HEK293 (cell line): ENCODE data around the gene PRG3.

Experiments
- BCL11B ChIP-seq: fragments of 450-650 bp; formaldehyde crosslinking; IDR thresholded peaks from 2 replicates; pipeline ENCODE4 v1.5.1; 2016; ENCODE audit warnings: low read depth, missing biosample characterization, missing genetic modification characterization
- CTCF ChIP-seq: fragments of 450-650 bp; formaldehyde crosslinking; IDR thresholded peaks from 2 replicates; pipeline ENCODE4 v1.5.1; 2016; ENCODE audit warnings: missing biosample characterization, missing genetic modification characterization
- EGR2 ChIP-seq: fragments of 450-650 bp; formaldehyde crosslinking; IDR thresholded peaks from 2 replicates; pipeline ENCODE4 v1.5.1; 2016; ENCODE audit warnings: low read depth, missing biosample characterization, missing genetic modification characterization
- HOXD13 ChIP-seq: sonication (generic); formaldehyde crosslinking; IDR thresholded peaks from 2 replicates; pipeline ENCODE4 v1.8.0; 2022; ENCODE audit warnings: missing genetic modification reagents, borderline replicate concordance
- KLF10 ChIP-seq: fragments of 450-650 bp; IDR thresholded peaks from 2 replicates; pipeline ENCODE4 v1.5.1; 2018; ENCODE audit warnings: missing biosample characterization, mild to moderate bottlenecking, missing genetic modification characterization
- KLF8 ChIP-seq: fragments of 450-650 bp; formaldehyde crosslinking; IDR thresholded peaks from 2 replicates; pipeline ENCODE4 v1.5.1; 2016; ENCODE audit warnings: missing biosample characterization, missing genetic modification characterization
- SP2 ChIP-seq: fragments of 450-650 bp; formaldehyde crosslinking; IDR thresholded peaks from 2 replicates; pipeline ENCODE4 v1.5.1; 2016; ENCODE audit warnings: missing biosample characterization, missing genetic modification characterization
- SP3 ChIP-seq: fragments of 450-650 bp; formaldehyde crosslinking; IDR thresholded peaks from 2 replicates; pipeline ENCODE4 v1.5.1; 2016; ENCODE audit warnings: missing biosample characterization, missing genetic modification characterization
- ZBTB10 ChIP-seq: fragments of 450-650 bp; formaldehyde crosslinking; IDR thresholded peaks from 2 replicates; pipeline ENCODE4 v1.5.1; 2016; ENCODE audit warnings: missing biosample characterization, missing genetic modification characterization
- ZBTB11 ChIP-seq: fragments of 450-650 bp; formaldehyde crosslinking; conservative IDR thresholded peaks from 2 replicates; pipeline ENCODE4 v1.5.1; 2016; ENCODE audit warnings: low read depth, missing biosample characterization, missing genetic modification characterization
- ZBTB20 ChIP-seq: fragments of 450-650 bp; formaldehyde crosslinking; IDR thresholded peaks from 2 replicates; pipeline ENCODE4 v1.5.1; 2016; ENCODE audit warnings: missing biosample characterization, missing genetic modification characterization
- ZBTB21 ChIP-seq: fragments of 450-650 bp; formaldehyde crosslinking; IDR thresholded peaks from 2 replicates; pipeline ENCODE4 v1.5.1; 2017; ENCODE audit warnings: missing biosample characterization, missing genetic modification characterization
- ZBTB26 ChIP-seq: fragments of 450-650 bp; formaldehyde crosslinking; optimal IDR thresholded peaks from 2 replicates; pipeline ENCODE3; 2016; ENCODE audit warnings: missing biosample characterization, mild to moderate bottlenecking, missing genetic modification characterization
- ZNF169 ChIP-seq: fragments of 450-650 bp; formaldehyde crosslinking; IDR thresholded peaks from 2 replicates; pipeline ENCODE4 v1.5.1; 2016; ENCODE audit warnings: missing biosample characterization, missing genetic modification characterization
- ZNF341 ChIP-seq: fragments of 450-650 bp; formaldehyde crosslinking; IDR thresholded peaks from 2 replicates; pipeline ENCODE4; 2016; ENCODE audit warnings: low read depth, missing biosample characterization, missing genetic modification characterization
- ZNF423 ChIP-seq: fragments of 450-650 bp; formaldehyde crosslinking; IDR thresholded peaks from 2 replicates; pipeline ENCODE4 v1.5.1; 2016; ENCODE audit warnings: missing biosample characterization, missing genetic modification characterization
- ZNF433 ChIP-seq: fragments of 450-650 bp; formaldehyde crosslinking; IDR thresholded peaks from 2 replicates; pipeline ENCODE4 v1.5.1; 2016; ENCODE audit warnings: missing biosample characterization, missing genetic modification characterization, low read depth
- ZNF449 ChIP-seq: fragments of 450-650 bp; formaldehyde crosslinking; IDR thresholded peaks from 2 replicates; pipeline ENCODE4 v1.5.1; 2017; ENCODE audit warnings: missing biosample characterization, mild to moderate bottlenecking, missing genetic modification characterization, moderate library complexity
- ZNF521 ChIP-seq: fragments of 450-650 bp; formaldehyde crosslinking; IDR thresholded peaks from 2 replicates; pipeline ENCODE4 v1.5.1; 2017; ENCODE audit warnings: missing biosample characterization, mild to moderate bottlenecking, missing genetic modification characterization
- ZNF544 ChIP-seq: fragments of 450-650 bp; formaldehyde crosslinking; IDR thresholded peaks from 2 replicates; pipeline ENCODE4 v1.5.0; 2017; ENCODE audit warnings: missing biosample characterization, missing genetic modification characterization
- ZNF585B ChIP-seq: fragments of 450-650 bp; formaldehyde crosslinking; IDR thresholded peaks from 2 replicates; pipeline ENCODE4 v1.5.1; 2016; ENCODE audit warnings: missing biosample characterization, missing genetic modification characterization
- ZNF645 ChIP-seq: fragments of 450-650 bp; formaldehyde crosslinking; IDR thresholded peaks from 2 replicates; pipeline ENCODE4; 2016; ENCODE audit warnings: missing biosample characterization, missing genetic modification characterization
- ZNF677 ChIP-seq: fragments of 450-650 bp; IDR thresholded peaks from 2 replicates; pipeline ENCODE4 v1.5.0; 2018; ENCODE audit warnings: missing biosample characterization, mild to moderate bottlenecking, missing genetic modification characterization, moderate library complexity

Gene PRG3

GRCh38 chr11:57335343-57336110 is 45.4 kb downstream of the PRG3 start, which contains the start of gene SSRP1 (continued):
- no peak for TF ChIP-seq ZNF645 (tag by site-specific recombination)
- peak; percentile 64 for TF ChIP-seq ZBTB26 (tag by site-specific recombination)
- peak; percentile 73 for TF ChIP-seq ZBTB20 (tag by site-specific recombination)
- TF ChIP-seq ZNF423: no peak
- 0 out of 2 replicates have a peak, but pooled peaks have one; percentile 11 for TF ChIP-seq CTCF (tag by site-specific recombination)
- no peak for TF ChIP-seq ZNF677 (tag by site-specific recombination)
- peak; percentile 77 for TF ChIP-seq ZBTB11 (tag by site-specific recombination)
- 0 out of 2 replicates have a peak, but pooled peaks have one; percentile 23 for TF ChIP-seq KLF10 (tag by site-specific recombination)
- no peak for TF ChIP-seq ZNF433 (tag by site-specific recombination)
- no peak for TF ChIP-seq ZNF169 (tag by site-specific recombination)
- peak; percentile 43; the same call in 1 of the 2 replicates for TF ChIP-seq KLF8 (tag by site-specific recombination)
- TF ChIP-seq ZNF341 (tag by site-specific recombination): no peak
- no peak for TF ChIP-seq BCL11B (tag by site-specific recombination)
- no peak for TF ChIP-seq ZNF449 (tag by site-specific recombination)
- no peak for TF ChIP-seq ZBTB10
- no peak for TF ChIP-seq ZNF585B
- TF ChIP-seq SP3 (tag by site-specific recombination): 0 out of 2 replicates have a peak, but pooled peaks have one; percentile 16
- TF ChIP-seq HOXD13 (CRISPR knock-in tag): no peak
- 0 out of 2 replicates have a peak, but pooled peaks have one; percentile 40 for TF ChIP-seq SP2 (tag by site-specific recombination)
- no peak for TF ChIP-seq EGR2
- 0 out of 2 replicates have a peak, but pooled peaks have one; percentile 22 for TF ChIP-seq ZBTB21 (tag by site-specific recombination)
- TF ChIP-seq ZNF544 (tag by site-specific recombination): no peak
- TF ChIP-seq ZNF521 (tag by site-specific recombination): no peak
